Endothelial cell of hepatic sinusoid (primary cell): ENCODE measurements around the gene SEC61A1.

ENCODE experiments used
- in situ Hi-C: cut with HindIII; loops from 2 replicates; pipeline ENCODE4 v1.10.0; 2017; ENCODE audit warnings: low sequenced_read_pairs

SEC61A1 gene

GRCh38 chr3:128076483-128077201, 24.4 kb downstream of the SEC61A1 start:
- in situ Hi-C loops: no loop called here

- in situ Hi-C loops: no loop called here
Observed at GRCh38 chr3:128077202-128077624, 25.0 kb downstream of the SEC61A1 start.

- in situ Hi-C loops: no loop called here
Observed at GRCh38 chr3:128077665-128078064, 25.4 kb downstream of the SEC61A1 start.

GRCh38 chr3:128078322-128078721, 26.1 kb downstream of the SEC61A1 start:
- in situ Hi-C loops: no loop called here

DNA sequence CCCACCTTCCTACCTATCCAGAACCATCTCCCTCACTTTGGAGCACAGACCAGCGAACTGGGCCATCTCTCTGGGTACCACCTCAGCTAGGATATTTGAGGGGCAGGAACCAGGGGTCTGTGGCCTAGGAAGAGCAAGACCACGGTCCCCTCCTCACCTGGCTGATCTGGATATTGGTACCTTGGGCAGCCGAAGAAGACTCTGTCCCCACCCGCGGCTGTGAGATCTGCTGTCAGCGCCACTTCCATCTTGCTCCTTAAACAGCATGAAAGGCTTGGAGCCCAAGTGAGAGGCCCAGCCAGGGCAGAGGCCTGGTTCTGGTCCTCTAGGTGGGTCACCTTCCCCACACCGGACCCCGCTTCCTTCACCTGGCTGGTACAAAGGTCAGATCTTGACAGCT, 26.6 kb downstream of the SEC61A1 start:
- in situ Hi-C loops: no loop called here

DNA sequence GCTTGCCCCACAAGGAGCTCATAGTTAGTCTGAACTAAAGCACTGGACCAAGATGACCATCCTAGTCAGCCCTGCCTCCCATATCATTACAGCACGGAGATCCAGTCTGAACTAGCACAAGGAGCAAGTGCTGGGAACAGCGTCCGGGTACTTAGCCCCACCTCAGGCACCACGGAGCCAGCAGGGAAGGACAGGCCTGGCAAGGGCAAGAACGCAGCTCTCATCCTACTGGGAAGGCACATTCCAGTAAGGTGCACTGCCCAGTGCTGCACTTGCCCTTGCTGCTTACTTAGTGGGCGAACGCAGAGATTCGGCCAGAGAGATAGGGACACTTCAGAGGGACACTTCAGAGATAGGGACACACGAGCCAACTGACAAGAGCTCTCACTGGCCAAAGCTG, 27.6 kb downstream of the SEC61A1 start:
- in situ Hi-C loops: no loop called here

DNA sequence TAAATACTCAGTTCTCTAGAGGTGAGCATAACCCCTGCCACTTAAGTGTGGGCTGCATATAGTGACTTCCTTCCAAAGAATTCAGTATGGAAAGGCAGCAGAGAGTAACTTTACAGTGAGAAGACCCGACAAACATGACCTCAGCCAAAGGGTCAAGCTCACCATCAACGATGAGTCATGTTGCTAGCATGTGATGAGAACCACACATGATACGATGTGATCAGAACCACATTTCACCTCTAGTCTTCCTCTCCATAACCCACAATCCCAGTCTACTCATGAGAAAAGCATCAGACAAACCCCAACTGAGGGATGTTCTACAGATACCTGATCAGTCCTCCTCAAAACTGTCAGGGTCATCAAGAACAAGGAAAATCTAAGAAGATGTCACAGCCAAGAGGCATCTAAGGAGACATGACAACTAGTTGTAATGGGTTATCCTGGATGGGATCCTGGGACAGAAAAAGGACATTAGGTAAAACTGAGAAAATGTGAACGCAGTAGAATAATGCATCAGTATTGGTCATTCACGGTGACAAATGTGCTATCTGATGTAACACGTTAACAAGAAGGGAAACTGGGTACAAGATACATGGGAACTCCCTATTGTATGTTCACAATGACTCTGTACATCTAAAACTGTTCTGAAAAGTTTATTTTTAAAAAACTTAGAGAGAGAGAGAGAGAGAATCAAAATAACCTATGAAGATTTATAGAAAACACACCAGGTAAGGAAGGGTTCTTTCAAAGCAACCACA, 28.3 kb downstream of the SEC61A1 start:
- in situ Hi-C loops: no loop called here

DNA sequence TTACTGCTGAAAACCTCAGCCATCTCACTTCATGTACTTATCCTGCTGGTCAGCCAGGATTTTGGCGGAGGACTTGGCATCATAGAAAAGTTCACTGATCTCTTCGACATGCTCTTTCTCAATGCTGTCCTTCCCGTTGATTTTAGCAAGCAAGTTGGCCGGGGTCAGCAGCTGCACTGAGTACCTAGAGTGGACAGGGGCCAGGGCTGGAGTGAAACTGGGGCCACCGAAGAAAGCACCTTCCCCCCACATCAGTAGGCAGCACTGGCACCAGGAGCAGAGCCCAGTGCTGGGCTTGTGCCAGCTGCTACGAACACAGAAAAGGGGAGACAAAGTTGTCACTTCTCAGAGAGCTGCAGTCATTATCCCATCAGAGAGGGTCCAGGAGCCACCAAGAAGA, 29.0 kb downstream of the SEC61A1 start:
- in situ Hi-C loops: no loop called here

GRCh38 chr3:128081846-128082245, 29.6 kb downstream of the SEC61A1 start:
- in situ Hi-C loops: no loop called here

DNA sequence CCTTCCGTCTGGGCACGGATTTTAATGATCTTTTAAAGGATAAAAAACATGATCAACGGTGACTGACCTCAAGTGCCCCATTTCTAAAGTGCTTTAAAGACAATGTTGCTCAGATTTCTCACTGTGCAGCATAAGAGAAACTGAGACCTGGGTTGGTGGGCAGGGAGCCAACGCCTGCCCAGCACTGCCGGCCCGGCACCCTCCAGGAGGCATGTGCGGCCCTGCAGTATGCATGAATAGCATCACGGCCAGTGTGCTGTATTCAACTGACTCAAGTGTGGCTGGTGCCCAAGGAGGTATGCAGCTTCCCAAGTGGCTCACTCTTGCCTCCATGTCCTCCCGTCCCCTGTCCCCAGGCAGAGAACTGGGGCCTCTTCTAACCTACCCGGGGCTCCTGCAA, 30.3 kb downstream of the SEC61A1 start:
- in situ Hi-C loops: no loop called here

DNA sequence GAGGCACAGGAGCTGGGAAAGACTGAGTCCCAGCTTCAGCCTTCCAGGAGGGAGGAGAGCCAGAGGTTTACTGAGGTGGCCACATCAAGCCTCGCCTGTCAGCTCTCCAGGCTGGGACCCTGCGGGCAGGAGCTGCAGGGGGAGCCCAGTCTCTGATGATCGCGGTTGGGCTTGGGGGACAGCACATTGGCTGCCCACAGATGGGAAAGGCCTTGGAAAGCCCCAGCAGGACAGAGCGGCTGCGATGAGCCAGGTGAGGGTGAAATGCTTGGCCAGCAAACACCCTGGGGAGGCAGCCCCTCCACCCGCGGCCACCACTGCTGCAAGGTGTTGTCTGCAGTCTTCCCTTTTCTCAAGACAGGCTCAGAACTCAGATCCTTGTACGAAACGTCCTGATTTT, 31.2 kb downstream of the SEC61A1 start:
- in situ Hi-C loops: no loop called here

- in situ Hi-C loops: no loop called here
Observed at GRCh38 chr3:128083980-128084674, 31.9 kb downstream of the SEC61A1 start.

- in situ Hi-C loops: no loop called here
Observed at GRCh38 chr3:128084675-128085021, 32.4 kb downstream of the SEC61A1 start.

- in situ Hi-C loops: no loop called here
Observed at GRCh38 chr3:128089135-128089534, 36.9 kb downstream of the SEC61A1 start.

GRCh38 chr3:128091586-128091985, 39.3 kb downstream of the SEC61A1 start:
- in situ Hi-C loops: no loop called here

- in situ Hi-C loops: no loop called here
Observed at GRCh38 chr3:128094295-128095151, 42.3 kb downstream of the SEC61A1 start.

DNA sequence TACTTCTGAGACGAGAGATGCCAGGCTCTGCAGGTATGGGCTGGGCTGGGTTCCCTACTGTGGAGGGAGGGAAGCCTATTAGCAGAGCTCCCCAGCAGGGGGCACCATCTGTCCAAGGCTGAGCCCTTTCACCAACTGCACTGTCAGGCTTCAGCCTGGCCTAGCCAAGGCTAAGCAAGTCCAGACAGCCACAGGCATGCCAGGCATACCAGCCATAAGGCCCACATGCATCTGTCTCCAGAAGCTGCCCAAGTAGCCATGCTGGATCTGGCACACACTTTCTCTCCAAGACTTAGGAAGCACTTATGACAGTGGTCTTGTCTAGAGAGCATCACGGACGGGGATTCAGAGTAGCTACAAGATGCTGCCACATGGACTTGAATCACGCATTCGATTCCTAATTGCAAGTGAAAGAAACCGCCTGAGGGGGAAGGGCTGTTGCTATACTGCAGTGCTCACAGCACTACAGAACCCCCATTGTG, 43.0 kb downstream of the SEC61A1 start:
- in situ Hi-C loops: no loop called here

- in situ Hi-C loops: no loop called here
Observed at GRCh38 chr3:128098234-128098633, 46.0 kb downstream of the SEC61A1 start.

DNA sequence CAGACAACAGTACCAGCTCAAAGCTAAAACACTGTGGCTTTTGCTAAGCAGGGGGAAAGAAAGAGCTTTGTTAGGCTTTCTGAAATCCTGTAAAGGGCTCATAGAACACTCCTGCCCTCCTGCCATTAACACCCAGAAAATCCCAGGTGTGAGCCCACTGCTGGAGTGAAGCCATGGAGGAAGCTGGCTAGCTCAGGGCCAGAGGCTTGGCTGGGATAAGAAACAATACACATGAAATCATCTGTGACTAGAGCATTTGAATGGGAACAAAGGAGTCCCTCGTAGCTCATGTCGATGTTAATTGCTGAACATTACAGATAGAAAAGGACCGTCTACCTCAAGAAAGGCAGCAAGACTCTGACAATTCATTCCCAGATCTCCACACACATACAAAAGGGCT, 47.9 kb downstream of the SEC61A1 start:
- in situ Hi-C loops: no loop called here

GRCh38 chr3:128100638-128101037, 48.4 kb downstream of the SEC61A1 start:
- in situ Hi-C loops: no loop called here

GRCh38 chr3:128103136-128103676, 51.0 kb downstream of the SEC61A1 start:
- in situ Hi-C loops: no loop called here
